ENCODE results near the gene ANGPT4.

Gene ANGPT4

DNA sequence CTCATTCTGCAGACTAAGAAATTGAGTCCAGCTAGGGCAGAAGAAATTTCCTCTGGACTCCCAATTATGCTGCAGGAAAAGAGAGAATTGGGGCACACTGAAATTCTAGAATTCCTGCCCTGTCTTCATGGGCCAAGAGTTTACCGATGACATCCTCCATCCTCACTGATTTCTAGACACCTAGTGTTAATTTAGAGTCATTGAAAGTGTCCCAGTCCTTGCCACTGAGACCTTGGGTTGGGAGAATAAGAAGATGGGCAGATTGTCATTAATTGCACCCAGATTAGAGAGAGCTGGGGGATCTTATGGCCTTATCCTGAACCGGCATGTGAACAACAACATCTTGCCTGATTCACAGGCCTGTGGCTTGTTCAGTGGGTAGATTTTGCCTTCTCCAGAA, 29.0 kb downstream of the ANGPT4 start:
- TF ChIP-seq, protein P1, sequence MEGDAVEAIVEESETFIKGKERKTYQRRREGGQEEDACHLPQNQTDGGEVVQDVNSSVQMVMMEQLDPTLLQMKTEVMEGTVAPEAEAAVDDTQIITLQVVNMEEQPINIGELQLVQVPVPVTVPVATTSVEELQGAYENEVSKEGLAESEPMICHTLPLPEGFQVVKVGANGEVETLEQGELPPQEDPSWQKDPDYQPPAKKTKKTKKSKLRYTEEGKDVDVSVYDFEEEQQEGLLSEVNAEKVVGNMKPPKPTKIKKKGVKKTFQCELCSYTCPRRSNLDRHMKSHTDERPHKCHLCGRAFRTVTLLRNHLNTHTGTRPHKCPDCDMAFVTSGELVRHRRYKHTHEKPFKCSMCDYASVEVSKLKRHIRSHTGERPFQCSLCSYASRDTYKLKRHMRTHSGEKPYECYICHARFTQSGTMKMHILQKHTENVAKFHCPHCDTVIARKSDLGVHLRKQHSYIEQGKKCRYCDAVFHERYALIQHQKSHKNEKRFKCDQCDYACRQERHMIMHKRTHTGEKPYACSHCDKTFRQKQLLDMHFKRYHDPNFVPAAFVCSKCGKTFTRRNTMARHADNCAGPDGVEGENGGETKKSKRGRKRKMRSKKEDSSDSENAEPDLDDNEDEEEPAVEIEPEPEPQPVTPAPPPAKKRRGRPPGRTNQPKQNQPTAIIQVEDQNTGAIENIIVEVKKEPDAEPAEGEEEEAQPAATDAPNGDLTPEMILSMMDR (IDR thresholded peaks at IDR 0.05) = no peak

DNA sequence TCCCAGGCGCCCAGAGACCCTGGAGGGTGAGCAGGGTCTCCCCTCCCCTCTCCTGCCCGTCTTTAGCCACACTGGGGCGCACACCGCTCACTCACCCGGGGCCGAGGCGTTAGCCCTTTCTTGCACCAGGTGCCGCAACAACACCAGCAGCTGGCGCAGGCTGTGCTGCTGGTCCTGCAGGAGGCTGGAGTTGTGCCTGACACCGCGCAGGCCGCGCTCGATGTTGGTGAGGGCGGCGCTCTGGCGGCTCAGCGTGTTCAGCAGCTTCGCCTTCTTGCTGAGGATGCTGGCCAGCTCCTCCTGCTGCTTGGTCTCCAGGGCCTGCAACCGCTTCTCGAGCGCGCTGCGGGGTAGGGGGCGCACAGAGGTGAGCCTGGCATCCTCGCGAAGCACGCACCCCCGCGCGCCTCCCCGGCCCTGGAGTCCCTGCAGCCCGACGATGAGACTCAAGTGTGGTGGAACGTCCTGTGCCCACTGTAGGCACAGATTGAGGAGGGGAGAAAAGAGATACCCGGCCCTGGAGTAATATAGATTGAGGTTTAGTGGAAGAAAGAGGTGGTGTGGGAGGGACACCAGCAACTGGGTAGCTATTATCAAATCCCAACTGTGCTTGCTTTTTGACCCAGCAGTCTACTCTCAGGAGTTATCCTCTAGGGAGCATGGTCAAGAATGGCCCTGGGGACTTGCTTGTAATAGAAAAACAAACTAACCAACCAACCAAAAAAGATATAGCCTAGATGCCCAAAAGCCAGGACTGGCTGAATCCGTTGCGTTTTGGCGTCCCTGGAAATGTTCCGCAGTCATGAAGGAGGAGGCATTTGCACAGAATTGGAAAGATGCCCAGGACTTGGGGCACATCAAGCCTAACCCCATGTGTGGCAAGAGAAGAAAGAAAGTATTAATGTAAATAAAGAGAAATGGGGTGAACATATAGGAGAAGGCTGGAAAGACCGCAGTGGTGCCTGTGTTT, 30.9 kb downstream of the ANGPT4 start:
- TF ChIP-seq, protein P1 (IDR thresholded peaks at IDR 0.05) = no peak; the same call in 1 of the 2 replicates

DNA sequence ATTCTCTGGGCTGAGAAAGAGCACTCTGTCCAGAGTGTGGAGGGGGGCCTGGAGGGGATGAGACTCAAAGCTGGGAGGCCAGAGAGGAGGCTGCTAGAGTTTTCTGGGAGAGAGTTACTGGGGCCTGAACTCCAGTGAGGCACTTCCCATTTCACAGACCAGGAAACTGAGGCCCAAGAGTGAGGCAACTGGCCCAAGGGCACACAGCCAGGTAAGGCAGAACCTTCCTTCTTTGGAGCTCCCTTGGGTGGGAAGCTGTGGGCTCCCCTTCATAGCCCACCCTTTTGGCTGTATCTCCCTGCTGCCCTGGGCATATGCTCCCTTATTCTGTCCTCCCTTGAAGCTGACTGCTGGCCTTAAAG, 34.4 kb downstream of the ANGPT4 start:
- TF ChIP-seq, protein P1 (IDR thresholded peaks at IDR 0.05) = no peak

DNA sequence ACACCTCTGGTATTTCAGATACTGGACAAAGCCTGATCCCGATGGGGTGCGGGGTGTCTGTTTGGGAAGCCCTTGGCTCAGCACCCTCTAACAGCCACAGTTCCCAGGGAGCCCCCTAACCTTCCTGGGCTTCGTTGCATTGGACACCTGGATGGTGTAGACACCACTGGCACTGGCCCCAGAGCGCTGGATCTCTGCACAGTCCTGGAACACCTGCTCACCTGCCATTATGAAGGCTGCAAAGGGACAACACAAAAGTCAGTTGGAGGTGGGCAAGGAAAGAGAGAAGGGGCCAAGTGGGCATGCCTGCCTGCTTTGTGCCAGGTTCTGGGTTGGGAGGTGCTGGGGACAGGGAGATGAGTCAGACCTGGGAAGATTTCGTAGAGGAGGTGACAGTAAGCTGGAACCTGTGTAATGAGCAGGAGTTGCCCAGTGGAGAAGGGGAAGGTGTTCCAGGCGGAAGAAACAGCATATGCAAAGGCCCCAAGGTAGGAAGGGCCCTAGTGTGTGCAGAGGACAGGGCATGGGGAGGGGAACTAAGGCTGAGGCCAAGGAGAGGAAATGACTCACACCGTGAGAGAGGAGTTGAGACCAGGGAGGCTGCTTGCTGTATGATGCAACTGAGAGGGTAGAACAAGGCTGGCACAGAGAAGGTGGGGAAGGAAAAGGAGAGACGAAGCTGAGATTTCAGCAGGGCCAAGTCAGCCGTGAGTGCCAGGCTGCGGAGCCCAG, 34.9 kb downstream of the ANGPT4 start:
- TF ChIP-seq, protein P1 (IDR thresholded peaks at IDR 0.05) = no peak

DNA sequence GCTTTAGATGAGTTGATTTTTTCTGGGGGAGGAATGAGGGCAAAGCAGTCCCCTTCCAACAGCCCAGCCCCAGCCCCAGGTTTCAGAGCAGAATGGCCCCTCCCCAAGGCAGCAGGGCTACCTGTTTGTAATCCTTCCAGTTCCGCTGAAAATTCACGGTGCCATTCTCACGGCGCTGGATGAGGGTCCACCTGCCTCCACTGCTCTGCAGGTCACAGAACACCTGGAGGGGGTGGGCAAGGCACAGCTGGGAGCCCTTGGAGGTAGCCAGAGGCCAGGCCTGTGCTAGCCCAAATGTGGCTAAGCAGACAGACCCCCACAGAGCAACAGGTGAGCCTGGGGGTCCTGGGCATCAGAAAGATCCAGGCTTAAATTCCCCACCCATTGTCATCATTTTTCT, 36.5 kb downstream of the ANGPT4 start:
- TF ChIP-seq, protein P1 (IDR thresholded peaks at IDR 0.05) = no peak

DNA sequence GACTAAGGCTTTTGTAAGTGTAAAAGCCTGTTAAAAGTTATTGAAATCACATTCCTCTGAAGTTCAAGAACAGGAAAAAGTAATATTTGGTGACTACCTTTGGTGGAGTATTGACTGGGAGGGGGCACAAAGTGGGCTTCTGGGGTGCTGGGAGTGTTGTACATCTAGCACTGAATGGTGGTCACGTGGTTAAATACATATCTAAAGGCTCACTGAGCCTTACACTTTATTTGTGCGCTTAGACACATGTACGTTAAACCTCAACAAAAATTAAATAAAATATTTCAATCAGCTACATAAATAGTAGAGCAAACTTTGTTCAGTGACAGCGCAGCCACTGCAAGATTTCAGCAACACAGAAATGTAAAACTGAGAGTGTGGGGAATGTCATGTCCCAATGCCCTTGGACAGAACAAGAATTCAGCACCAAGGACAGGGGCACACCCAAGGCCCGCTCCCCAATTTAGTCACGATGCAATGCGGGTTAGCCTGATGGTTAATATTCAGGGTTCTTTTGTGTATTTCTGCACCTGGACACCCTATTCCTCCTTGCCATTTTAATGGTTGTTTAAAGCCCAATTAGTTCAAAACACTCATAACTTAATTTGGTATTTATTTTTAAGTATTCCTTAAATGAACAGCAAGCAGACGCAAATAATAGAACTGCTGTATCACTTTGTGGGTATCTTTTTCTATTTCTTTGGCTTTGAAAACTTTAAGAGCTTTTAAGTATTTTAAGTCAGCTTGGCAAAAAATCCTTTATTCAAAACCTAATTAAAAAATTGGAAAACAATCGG, 37.4 kb downstream of the ANGPT4 start:
- TF ChIP-seq, protein P1 (IDR thresholded peaks at IDR 0.05) = no peak

DNA sequence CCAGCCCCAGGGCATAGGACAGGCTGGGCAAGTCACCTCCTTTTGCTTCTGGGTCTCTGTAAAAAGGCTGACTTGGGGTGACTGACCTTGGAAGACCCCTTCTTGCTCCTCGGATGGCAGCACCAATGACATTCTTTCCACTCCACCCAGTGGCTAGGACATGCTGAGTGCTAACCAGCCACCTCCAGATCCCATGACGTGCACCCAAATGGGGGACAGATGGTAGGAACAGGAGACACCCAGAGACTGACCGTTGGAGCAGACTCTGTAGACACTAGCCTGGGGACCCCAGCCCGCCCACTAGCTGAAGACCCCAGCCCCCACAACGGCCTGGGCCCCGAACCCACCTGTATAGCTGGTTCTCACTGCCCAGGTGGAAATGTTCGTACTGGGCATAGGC, 38.3 kb downstream of the ANGPT4 start:
- TF ChIP-seq, protein P1 (IDR thresholded peaks at IDR 0.05) = no peak

Data from LNCAP (cell line).